ENCODE measurements around the gene PTPRK.

Gene PTPRK

DNA sequence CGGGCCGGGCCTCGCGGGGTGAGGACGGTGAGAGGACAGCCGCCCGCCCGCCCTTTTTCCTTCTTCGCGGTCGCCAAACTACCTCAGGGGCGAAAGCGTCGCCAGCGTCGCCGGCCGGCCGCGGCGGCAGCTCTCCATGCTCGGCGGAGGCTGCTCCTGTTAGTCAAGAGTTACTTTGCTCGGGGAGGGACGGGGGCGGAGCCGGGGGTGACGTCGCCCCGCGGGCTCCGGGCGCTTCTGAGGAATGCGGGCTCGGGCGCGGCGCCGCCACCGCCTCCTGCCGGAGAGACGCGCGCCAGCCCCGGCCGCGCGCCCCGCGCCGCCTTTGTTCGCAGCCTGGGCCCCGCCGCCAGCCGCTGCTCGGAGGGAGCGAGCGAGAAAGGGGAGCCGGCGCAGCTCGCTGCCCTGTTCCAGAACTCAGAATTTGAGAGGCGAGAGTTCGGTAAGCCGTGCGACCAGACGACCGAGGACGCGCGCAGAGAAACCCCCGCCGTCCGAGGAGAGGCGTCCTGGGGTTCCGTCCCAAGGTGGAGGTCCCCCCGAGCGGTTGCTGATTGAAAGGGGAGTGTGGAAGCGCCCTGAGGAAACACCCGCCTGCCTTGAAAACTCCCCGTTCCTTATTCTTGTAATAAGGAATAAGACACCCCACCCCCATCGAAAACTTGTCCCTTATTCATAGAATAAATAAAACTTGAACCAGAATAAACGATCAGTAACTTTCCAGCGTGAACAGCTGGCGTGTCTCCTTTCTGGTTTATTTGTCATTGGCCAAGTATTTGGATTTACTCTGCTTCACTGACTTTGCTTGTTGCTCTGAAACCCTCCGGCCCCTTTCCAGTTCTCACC lies at the start of gene PTPRK:
Gene PTPRK (minus strand): TSS at position 164 of the 846 bp plus-strand sequence. CDS start 241 bp downstream, outside the sequence.
- FAIRE-seq = peak; percentile 45

GRCh38 chr6:128567029-128567428 lies 46.6 kb upstream of the PTPRK start:
- no peak for FAIRE-seq

DNA sequence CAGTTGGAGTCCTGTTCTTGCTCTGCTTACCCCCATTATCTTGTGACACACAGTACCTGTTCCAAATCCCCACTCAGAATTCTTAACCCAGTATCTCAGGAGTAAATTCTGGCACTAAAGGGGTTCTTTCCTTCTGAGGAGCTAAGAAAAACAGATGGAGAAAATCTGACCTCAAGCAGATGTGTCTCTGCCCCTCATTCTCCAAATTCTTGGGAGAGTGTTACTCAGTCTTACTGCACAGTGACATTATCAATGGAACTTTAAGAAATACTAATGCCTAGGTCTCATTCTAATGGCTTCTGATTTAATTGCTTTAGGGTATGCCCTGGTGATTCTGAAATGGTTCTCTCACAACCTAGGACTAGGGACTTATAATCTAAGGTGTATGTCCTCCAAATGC lies 40.6 kb upstream of the PTPRK start:
- no peak for FAIRE-seq

DNA sequence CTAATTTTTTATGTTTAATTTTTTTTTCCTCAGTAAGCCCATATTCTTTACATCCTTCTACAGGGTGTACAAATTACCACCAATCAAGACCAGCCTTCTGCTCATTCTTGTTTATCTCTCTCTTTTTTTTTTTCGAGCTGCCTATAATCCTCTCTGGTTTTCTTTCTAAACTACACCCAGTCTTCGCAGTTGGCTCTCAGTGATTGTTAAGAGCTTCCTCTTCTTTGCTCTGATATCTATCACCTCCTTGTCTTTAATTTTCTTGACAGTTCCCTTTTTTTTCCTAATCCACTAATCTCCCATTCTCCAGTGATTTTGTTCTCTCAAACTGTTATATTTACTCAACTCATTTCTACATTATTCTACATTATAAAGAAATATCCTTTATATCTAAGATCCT lies 38.5 kb upstream of the PTPRK start:
- no peak for FAIRE-seq

DNA sequence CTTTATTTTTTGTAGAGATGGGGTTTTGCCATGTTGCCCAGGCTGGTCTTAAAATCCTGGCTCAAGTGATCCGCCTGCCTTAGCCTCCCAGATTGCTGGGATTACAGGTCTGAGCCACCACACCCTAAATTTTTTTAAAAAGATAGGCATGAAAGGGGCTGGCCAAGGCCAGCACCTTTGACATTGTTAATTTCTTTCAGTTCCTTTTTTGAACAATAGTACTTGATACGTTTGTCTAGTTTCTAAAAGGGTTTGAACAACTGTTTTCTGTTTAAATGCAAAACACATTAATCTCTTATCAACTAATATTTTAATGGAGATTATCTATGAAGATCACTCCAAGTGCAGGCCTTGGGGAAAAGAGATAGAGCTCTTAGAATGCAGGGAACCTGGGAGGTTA lies 37.6 kb upstream of the PTPRK start:
- FAIRE-seq = no peak

- no peak for FAIRE-seq
These were observed 36.7 kb upstream of the PTPRK start for GRCh38 chr6:128557081-128557480.

- no peak for FAIRE-seq
These were observed 33.9 kb upstream of the PTPRK start for GRCh38 chr6:128554302-128554701.

DNA sequence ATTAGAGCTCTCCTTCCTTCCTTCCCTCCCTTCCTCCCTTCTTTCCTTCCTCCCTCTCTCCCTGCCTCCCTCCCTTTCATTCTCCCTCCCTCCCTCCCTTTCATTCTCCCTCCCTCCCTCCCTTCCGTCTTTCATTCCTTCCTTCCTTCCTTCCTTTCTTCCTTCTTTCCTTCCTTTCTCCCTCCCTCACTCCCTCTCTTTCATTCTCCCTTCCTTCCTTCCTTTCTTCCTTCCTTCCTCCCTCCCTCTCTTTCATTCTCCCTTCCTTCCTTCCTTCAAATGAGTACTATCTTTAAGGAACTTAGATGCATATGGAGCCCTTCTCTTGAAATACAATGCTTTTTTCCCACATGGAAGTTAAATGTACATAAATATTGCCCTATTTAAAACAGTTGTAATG lies 20.9 kb upstream of the PTPRK start:
- no peak for FAIRE-seq

- FAIRE-seq = no peak
These were observed 18.4 kb upstream of the PTPRK start for GRCh38 chr6:128538763-128539162.

GRCh38 chr6:128532827-128533226 lies 12.4 kb upstream of the PTPRK start:
- no peak for FAIRE-seq

- FAIRE-seq = no peak
These were observed 11.7 kb upstream of the PTPRK start for GRCh38 chr6:128532136-128532535.

- FAIRE-seq = no peak
These were observed 11.3 kb upstream of the PTPRK start for GRCh38 chr6:128531696-128532095.

- no peak for FAIRE-seq
These were observed 7.8 kb upstream of the PTPRK start for GRCh38 chr6:128528241-128528640.

DNA sequence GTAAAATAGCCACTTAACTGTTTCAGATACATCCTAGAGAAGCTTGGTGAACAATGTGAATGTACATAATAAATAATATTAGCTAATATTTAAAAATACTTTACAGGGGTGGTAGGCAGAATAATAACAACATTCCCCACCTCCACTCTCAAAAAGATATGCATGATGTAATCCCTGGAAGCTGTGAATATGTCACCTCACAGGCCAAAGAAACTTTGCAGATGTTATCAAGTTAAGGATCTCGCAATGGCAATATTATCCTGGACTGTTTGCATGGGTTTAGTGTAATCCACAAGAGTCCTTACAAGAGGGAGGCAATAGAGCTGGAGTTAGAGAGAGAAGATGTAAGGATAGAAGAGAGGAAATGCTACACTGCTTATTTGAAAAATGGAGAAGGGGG lies 7.0 kb upstream of the PTPRK start:
- no peak for FAIRE-seq

GRCh38 chr6:128526152-128526914 lies 5.9 kb upstream of the PTPRK start:
- no peak for FAIRE-seq

DNA sequence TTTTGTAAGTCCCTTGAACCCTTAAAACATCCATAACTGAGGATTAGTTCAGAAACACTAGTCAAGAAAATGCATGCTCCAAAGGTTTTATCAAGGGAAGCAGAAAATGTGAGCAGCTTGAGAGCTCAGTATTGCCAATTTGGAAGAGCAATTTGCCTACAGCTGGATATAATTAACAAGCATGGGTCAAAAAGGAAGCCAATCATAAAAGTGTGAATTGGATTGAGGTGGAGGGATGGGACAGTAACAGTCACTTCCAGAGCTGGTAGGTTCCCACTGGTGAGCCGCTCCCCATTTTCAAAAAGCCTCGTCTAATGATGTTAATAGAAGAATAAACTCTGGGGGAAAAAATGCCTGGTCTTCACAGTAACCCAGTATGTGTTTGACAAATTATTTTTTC lies 5.0 kb upstream of the PTPRK start:
- no peak for FAIRE-seq

DNA sequence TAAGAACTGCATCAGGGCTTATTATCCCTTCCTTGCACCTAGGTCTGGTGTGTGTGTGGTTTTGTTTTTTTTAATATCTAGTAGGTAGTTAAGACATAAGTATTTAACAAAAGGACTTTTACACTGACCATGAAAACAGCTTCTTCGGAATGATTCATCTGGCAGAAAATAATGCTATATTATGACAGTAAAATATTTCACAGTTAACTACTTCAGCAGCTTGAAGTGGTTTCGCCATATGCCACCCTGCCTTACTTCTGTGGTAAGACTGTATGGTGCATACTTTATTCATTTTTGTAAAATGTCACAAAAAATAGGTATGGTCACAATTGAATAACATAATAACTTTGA lies 858 bp upstream of the PTPRK start:
- no peak for FAIRE-seq

GRCh38 chr6:128519931-128520435 lies 416 bp downstream of the PTPRK start:
- FAIRE-seq = no peak

GRCh38 chr6:128519132-128519930 lies 1.1 kb downstream of the PTPRK start:
- no peak for FAIRE-seq

DNA sequence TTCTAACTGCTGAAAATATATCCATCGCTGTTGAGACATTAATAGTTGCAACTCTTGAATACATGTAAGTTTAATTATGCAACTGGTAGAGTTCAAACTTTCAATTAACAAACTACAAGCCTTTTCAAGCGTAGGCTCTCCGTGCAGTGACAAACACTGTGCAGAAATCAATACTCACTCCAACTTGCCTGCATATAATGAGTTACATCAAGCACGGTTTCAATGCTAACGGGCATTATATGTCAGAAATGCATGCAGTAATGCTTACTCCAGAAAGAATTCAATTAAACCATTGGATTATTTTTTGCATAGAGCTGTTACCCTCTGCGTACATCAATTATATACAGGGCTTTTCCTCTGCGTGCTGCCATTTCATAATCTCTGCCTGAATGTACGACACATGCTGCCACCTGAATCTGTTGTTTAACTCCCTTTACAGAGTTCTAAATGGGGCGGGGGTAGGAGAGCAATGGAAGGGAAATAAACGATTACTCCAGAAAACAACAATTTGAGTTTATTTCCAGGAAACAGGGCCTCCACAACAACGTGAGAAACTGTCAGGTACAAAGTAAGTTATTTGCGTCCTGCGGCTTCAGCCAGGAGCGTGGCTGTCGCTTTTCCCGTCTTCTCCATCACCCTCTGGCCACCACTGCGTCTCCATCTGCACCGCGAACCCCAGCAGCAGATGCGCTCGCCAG lies 1.8 kb downstream of the PTPRK start:
- no peak for FAIRE-seq

DNA sequence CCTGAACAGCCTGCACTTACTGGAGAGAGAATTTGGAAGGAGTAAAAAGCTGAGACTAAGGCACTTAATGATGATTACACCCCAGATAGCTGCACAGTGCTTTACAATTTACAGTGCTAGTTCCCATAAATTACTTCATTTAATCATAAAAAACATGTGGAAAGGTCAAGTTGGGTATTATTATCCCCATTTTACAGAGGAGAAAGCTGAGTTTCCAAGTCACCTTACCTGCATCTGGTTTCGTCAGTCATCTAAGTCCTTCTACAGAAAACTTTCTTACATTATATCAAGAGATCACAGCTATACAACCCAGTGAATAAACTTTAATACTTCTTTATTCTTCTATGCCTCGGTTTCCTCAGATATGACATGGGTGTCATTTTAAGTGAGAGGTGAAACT lies 3.3 kb downstream of the PTPRK start:
- no peak for FAIRE-seq

- FAIRE-seq = peak; percentile 96
These were observed 3.9 kb downstream of the PTPRK start for GRCh38 chr6:128516514-128516898.

Data from islet of Langerhans (tissue), 1 donor.